ENCODE data around the gene PAFAH1B1.

PAFAH1B1 gene

GRCh38 chr17:2705263-2705662 is 111.8 kb downstream of the PAFAH1B1 start:
- DNase-seq, result no peak

GRCh38 chr17:2705888-2706795 is 112.7 kb downstream of the PAFAH1B1 start:
- no peak for DNase-seq

GRCh38 chr17:2706911-2707510 is 113.6 kb downstream of the PAFAH1B1 start:
- DNase-seq, result no peak

DNA sequence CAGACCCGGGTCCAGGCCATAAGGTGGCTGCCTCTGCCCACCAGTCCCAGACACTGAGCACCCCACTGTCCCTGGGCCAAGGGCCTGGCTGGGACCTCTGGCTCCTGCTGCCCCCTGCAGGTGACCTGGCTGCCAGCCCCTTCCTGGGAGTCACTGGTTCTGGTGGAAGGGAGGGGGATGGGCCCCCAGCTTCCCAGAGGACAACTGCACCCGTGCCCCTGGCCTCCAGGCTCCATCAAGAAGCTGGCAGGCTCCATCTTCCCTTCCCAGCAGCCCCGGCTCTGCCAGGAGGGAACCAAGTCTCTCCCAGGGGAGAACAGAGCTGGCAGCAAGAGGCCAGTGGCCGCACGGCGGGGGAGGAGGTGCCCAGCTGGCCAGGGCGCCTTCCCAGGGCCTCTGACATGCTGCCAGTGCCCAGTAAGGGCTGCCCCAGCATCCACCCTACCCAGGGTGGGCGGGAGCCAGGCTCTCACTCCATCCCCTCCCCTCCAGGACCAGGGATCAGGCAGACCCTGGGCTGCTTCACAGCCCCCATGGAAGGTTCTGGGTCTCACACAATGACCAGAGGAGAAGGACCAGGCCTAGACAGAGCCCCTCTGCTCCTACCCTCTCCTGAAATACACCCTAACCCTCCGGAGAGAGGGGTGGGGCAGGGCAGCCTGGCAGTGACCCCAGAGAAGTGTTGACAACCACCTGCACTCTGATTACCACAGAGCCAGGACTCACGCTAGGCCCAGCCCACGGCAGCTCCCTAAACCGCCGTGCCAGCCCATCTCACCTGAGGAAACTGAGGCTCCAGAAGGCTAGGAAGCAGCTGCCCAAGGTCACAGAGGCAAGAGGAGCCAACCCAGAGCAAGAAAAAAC is 114.5 kb downstream of the PAFAH1B1 start:
- no peak for DNase-seq

DNA sequence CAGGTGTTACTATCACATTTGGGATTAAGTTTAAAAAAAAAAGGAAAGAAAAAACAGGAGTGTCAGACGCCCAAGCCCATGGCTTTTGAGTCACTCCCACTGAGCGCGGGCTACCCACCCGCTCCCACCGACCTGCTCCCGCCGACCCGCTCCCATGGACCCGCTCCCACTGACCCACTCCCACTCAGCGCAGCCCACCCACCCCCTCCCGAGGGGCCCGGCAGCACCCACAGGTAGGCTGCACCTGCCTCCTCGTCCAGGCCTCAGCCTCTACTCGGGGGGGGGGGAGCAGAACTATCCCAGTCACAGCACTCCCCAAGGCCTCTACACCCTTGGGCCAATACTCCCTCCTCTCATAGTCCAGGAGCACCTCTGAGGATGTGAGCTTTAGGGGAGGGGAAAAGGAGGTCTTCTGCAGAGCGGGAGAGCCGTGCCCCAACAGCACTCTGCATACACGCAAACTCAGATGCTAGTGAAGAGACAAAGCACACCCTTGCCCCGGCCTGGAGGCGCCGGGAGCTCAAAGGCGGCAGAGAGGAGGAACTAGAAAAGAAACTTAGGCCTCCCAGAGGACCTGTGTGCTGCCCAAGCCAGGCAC is 115.2 kb downstream of the PAFAH1B1 start:
- no peak for DNase-seq

DNA sequence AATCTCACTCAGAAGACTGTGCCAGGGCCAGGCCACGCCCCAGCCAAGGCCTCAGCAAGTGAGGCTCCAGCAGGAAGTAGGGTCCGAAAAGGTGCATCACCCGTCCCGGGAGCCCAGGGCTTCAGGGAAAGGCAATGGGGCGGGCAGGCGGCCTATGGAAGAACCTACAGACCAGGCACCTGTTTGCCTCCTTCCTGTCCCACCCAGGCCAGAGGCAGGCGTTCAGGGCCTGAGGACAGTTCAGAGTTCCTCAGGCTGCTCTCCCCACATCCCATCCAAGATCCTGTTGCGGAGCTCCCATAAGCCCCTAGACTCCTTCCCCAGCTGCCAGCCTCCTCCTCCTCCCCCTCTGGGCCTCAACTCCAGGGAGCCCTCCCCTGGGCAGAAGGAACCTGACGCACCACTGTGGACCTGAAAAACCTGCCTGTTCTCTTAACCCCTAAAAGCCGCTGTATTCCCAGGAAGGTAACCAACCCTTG is 115.8 kb downstream of the PAFAH1B1 start:
- no peak for DNase-seq

- DNase-seq, result no peak
Observed at GRCh38 chr17:2710071-2710802, 116.8 kb downstream of the PAFAH1B1 start.

DNA sequence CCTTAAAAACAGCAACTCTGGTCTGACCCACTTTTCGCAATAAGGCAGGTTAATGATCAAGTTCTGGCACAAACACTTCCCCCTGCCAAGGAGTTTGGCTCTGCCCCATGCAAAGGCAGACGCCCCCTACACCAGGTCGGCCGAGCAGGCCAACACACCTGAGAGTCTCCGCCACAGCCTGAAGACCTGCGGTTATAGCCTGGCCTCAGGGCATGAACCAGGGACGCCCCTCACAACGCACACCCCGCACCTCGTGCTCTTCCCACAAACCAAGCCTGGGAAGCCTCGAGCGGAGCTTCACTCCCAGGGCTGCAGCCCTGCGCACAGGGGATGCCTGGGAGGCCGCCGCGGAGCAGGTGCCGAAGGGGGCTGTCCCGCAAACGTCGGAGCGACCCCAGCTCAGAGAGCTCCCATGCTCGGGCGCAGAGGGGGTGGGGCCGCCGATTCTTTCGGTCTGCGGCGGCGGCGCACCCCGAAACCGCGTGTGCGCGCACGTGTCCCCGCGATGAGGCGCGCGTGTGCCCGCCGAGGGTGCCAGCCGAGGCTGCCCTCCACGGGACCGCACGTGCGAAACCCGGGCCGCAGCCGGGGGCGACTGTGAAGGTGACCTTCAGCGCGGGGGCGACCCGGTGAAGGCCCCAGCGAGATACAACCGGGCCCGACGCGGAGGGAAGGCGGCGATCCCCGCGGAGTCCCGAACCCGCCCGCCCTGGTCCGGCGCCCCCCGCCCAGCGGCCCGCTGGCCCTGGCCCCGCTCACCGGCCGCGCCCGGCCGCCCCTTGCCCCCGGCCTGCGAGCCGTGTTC is 117.6 kb downstream of the PAFAH1B1 start:
- no peak for DNase-seq

GRCh38 chr17:2711608-2712299 is 118.3 kb downstream of the PAFAH1B1 start, which contains the start of gene CLUH:
Gene CLUH, minus strand, starts transcription at chr17:2711764. Its CDS starts 103 bp downstream, at chr17:2711661.
- peak; percentile 70 for DNase-seq

- no peak for DNase-seq
Observed at GRCh38 chr17:2712300-2713043, 119.0 kb downstream of the PAFAH1B1 start.

DNA sequence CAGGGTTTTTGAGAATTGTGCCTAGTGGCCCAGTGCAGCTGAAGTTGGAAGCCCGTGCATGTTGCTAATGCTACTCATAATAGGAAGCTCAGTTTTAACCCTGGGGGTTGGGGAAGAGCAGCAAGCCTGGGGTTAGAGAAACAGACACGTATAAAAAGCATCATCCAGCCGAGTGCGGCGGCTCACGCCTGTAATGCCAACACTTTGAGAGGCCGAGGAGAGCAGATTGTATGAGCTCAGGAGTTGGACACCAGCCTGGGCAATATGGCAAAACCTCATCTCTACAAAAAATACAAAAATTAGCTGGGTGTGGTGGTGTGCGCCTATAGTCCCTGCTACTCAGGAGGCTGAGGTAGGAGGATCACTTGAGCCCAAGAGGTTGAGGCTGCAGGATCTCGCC is 120.4 kb downstream of the PAFAH1B1 start:
- DNase-seq, result no peak

- DNase-seq, result no peak
Observed at GRCh38 chr17:2716649-2717048, 123.2 kb downstream of the PAFAH1B1 start.

DNA sequence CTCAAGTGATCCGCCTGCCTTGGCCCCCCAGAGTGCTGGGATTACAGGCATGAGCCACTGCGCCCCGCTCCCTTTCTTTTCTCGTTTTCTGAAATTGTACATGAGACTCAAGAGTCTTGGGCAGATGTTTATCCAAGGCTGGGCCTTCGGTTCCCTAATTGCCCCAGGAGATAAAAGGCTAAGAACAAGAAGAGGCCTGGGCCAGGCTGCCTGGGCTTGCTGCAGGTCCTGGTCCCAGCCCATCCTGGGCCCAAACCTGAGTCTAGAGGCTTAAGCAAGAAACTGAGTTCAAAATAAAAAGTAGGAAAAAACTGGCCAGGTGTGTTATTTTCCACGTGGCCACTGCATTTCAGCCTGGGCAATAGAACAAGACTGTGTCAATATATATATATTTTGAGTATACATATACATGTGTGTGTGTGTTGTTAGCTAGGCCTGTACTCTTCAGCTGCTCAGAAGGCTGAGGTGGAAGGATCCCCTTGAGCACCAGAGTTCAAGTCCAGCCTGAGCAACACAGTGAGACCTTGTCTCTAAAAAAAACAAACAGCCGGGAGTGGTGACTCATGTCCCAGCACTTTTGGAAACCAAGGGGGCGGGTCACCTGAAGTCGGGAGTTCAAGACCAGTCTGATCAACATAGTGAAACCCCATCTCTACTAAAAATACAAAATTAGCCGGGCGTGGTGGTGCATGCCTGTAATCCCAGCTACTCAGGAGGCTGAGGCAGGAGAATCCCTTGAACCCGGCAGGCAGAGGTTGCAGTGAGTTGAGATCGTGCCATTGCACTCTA is 124.9 kb downstream of the PAFAH1B1 start:
- DNase-seq, result no peak

GRCh38 chr17:2719861-2720260 is 126.4 kb downstream of the PAFAH1B1 start:
- no peak for DNase-seq

GRCh38 chr17:2721603-2722002 is 128.1 kb downstream of the PAFAH1B1 start:
- DNase-seq, result no peak

DNA sequence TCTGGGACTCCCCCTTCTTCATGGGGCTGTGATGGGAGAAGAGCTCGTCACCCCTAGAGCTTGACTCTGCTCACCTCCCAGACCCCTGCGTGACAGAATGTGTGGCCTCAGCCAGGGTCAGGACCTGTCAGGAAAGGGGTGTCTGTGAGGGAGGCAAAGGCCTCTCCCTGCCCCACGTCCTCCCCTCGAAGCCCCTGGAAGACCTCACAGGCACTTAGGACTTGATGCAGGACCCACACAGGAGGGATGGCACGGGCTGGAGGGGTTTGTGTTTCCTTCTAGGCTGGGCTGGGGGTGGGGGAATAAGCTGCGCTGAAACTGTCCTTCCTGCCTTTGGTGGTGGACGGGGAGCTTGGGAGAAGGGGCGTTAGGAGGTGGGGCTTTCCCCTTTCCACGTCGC is 129.2 kb downstream of the PAFAH1B1 start:
- no peak for DNase-seq

DNA sequence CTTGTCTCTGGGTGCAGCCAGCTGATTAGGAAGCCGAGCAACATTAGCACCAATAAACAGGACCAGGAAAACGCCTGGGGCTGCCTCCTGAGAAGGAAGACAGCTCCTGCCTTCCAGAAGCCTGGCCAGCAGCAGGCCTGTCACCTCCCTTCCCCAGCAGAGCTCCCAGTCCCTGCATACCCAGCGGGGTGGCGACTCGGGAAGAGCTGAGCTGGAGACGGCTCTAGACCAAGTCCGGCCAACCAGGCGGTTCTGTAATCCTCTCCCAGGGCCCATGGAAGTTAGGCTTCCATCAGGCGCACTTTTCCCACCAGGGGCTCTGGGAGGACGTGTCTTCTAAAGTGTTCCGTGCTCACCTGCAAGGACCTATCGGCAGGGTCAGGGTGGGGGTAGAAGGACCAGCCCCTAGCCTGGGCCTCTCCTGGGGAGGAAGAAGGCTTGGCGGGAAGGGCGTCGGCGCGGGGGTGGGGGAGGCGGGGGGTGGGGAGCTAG is 130.1 kb downstream of the PAFAH1B1 start:
- no peak for DNase-seq

GRCh38 chr17:2723997-2724783 is 130.7 kb downstream of the PAFAH1B1 start:
- no peak for DNase-seq

All from NCI-H2227 treated with DMSO at 0.1 percent for 48 hours (cell line).